ENCODE results near the gene MS4A14.

The MS4A14 gene

GRCh38 chr11:60370252-60370810, 25.9 kb upstream of the MS4A14 start:
- H3K27me3 ChIP-seq = no peaks in the 10 kb centered on the region
- H3K9me3 ChIP-seq = no peaks in the 10 kb centered on the region
- H3K36me3 ChIP-seq = no peaks in the 10 kb centered on the region
- no peak for TF ChIP-seq CTCF (IDR thresholded peaks at IDR 0.05; ENCODE audit: low read depth, low read length)
- no peak overlapping the region for H3K4me3 ChIP-seq (ENCODE audit: low read depth, low read length)
- no peak for DNase-seq
- no peaks in the 10 kb centered on the region for H3K4me1 ChIP-seq

GRCh38 chr11:60370811-60371298, 25.4 kb upstream of the MS4A14 start:
- no peak for DNase-seq
- TF ChIP-seq CTCF (IDR thresholded peaks at IDR 0.05; ENCODE audit: low read depth, low read length) = no peak
- Histone ChIP-seq H3K4me1 (no peaks in the 10 kb centered on the region), H3K27me3 (no peaks in the 10 kb centered on the region), H3K9me3 (no peaks in the 10 kb centered on the region), H3K4me3 (ENCODE audit: low read depth, low read length) (no peak overlapping the region), H3K36me3 (no peaks in the 10 kb centered on the region)

- Histone ChIP-seq H3K4me3 (ENCODE audit: low read depth, low read length) (no peak overlapping the region), H3K36me3 (no peaks in the 10 kb centered on the region), H3K27me3 (no peaks in the 10 kb centered on the region), H3K4me1 (no peaks in the 10 kb centered on the region), H3K9me3 (no peaks in the 10 kb centered on the region)
- TF ChIP-seq CTCF (IDR thresholded peaks at IDR 0.05; ENCODE audit: low read depth, low read length) = no peak
- DNase-seq = no peak
Observed at GRCh38 chr11:60371386-60371785, 24.9 kb upstream of the MS4A14 start.

GRCh38 chr11:60371854-60372253, 24.4 kb upstream of the MS4A14 start:
- Histone ChIP-seq H3K9me3 (no peaks in the 10 kb centered on the region), H3K36me3 (no peaks in the 10 kb centered on the region), H3K4me1 (no peaks in the 10 kb centered on the region), H3K4me3 (ENCODE audit: low read depth, low read length) (no peak overlapping the region), H3K27me3 (no peaks in the 10 kb centered on the region)
- no peak for TF ChIP-seq CTCF (IDR thresholded peaks at IDR 0.05; ENCODE audit: low read depth, low read length)
- DNase-seq = no peak

- no peaks in the 10 kb centered on the region for H3K36me3 ChIP-seq
- no peak for DNase-seq
- H3K27me3 ChIP-seq = no peaks in the 10 kb centered on the region
- no peak for TF ChIP-seq CTCF (IDR thresholded peaks at IDR 0.05; ENCODE audit: low read depth, low read length)
- H3K4me1 ChIP-seq = no peaks in the 10 kb centered on the region
- no peak overlapping the region for H3K4me3 ChIP-seq (ENCODE audit: low read depth, low read length)
- no peaks in the 10 kb centered on the region for H3K9me3 ChIP-seq
Observed at GRCh38 chr11:60372767-60373166, 23.5 kb upstream of the MS4A14 start.

GRCh38 chr11:60375316-60375715, 20.9 kb upstream of the MS4A14 start:
- Histone ChIP-seq H3K4me3 (ENCODE audit: low read depth, low read length) (no peak overlapping the region), H3K4me1 (no peaks in the 10 kb centered on the region), H3K27me3 (no peaks in the 10 kb centered on the region), H3K9me3 (no peaks in the 10 kb centered on the region), H3K36me3 (no peaks in the 10 kb centered on the region)
- no peak for DNase-seq
- TF ChIP-seq CTCF (IDR thresholded peaks at IDR 0.05; ENCODE audit: low read depth, low read length) = no peak
